Spleen (tissue), 13 donors: Measurements from ENCODE around the gene INSIG2. TPM values are rescaled to one million over a fixed set of nuclear protein-coding genes. Genes with fewer than 3 reads are reported as not detected.

Experiments
- DNase-seq: peaks from one replicate; pipeline ENCODE4 v3.0.0-alpha.2; 2020
- H3K27ac ChIP-seq, 8 donors: fragments of 200-600 bp; sonication (generic) in 7 of 8; 1 replicate in 4 of 8; 2 replicates in 4 of 8; pipeline versions ENCODE4 v1.5.0 to v1.8.0; 2016 to 2021; ENCODE audit warnings: inconsistent platforms in 4 of 8, mild to moderate bottlenecking in 4 of 8, moderate library complexity in 1 of 8
- H3K27me3 ChIP-seq, 7 donors: fragments of 200-600 bp; sonication (generic) in 6 of 7; replicated peaks in 1 of 7; 1 replicate in 4 of 7; 2 replicates in 3 of 7; pipeline versions ENCODE4 v1.5.0 to v1.8.0; 2016 to 2021; ENCODE audit warnings: inconsistent platforms in 3 of 7, mild to moderate bottlenecking in 1 of 7
- H3K36me3 ChIP-seq, 6 donors: fragments of 200-600 bp; sonication (generic) in 5 of 6; 1 replicate in 4 of 6; 2 replicates in 2 of 6; pipeline versions ENCODE4 v1.5.0 to v1.8.0; 2016 to 2021; ENCODE audit warnings: inconsistent platforms in 2 of 6
- H3K4me1 ChIP-seq, 6 donors: fragments of 200-600 bp; sonication (generic) in 5 of 6; 1 replicate in 3 of 6; 2 replicates in 3 of 6; pipeline versions ENCODE4 v1.5.0 to v1.8.0; 2016 to 2021; ENCODE audit warnings: inconsistent platforms in 3 of 6
- H3K4me3 ChIP-seq, 8 donors: fragments of 200-600 bp; sonication (generic) in 7 of 8; 1 replicate in 4 of 8; 2 replicates in 4 of 8; pipeline versions ENCODE4 v1.5.0 to v1.8.0; 2016 to 2021; ENCODE audit warnings: inconsistent platforms in 4 of 8, mild to moderate bottlenecking in 4 of 8, moderate library complexity in 2 of 8
- H3K9me3 ChIP-seq, 8 donors: fragments of 200-600 bp; sonication (generic) in 7 of 8; 1 replicate in 4 of 8; 2 replicates in 4 of 8; pipeline versions ENCODE4 v1.5.0 to v1.8.0; 2016 to 2021; ENCODE audit warnings: inconsistent platforms in 4 of 8
- POLR2A ChIP-seq, 3 donors: fragments of 450-650 bp; IDR thresholded peaks; one replicate each; pipeline ENCODE4 v1.5.1; 2017; ENCODE audit warnings: antibody characterized with exemption in 3 of 3, mild to moderate bottlenecking in 1 of 3
- POLR2AphosphoS5 ChIP-seq, 3 donors: sonication (generic); formaldehyde crosslinking; IDR thresholded peaks; one replicate each; pipeline ENCODE4 v1.5.1; 2017; ENCODE audit warnings: antibody characterized with exemption in 3 of 3
- WGBS, 5 donors: extraction: QIAGEN DNeasy Blood & Tissue Kit in 3 of 5; methylation state at CpG; one replicate each; pipeline versions ENCODE4 v1.1.5 to v1.1.7; 2013 to 2018; 5-methylcytosine and 5-hydroxymethylcytosine counted together
- intact Hi-C: fragments of 100-400 bp; cut with DNase I; formaldehyde crosslinking; loops from one replicate; pipeline ENCODE4 v1.15.0; 2023; ENCODE audit warnings: low total_unique reads
- long read RNA-seq, 2 donors: transcript quantifications; one replicate each; lab custom pipeline, GENCODE V29; 2026
- polyA plus RNA-seq, 3 donors: library from polyadenylated mRNA; stranded (reverse); fragments of 200-250 nt; gene quantifications; one replicate each; pipeline ENCODE4 v1.2.1, GENCODE V29; 2013
- total RNA-seq, 7 donors: library from RNA; depleted of rRNA in 3 of 7; stranded (reverse); fragments of >200 nt in 3 of 7; fragmentation: NEBNext Ultra II Directional in 4 of 7; extraction: Animal tissue kit (Norgen Biotek cat#: 25700) in 4 of 7; gene quantifications; one replicate each; pipeline versions ENCODE4 v1.1.0 to v1.2.1, GENCODE V29; 2016 to 2021
- TF ChIP-seq, protein P1 (sequence below), 11 experiments: fragments of 200-600 bp in 7 of 11; fragments of 450-650 bp in 4 of 11; sonication (generic) in 4 of 11; IDR thresholded peaks in 8 of 11; conservative IDR thresholded peaks in 3 of 11; 1 replicate in 7 of 11; 2 replicates in 4 of 11; pipeline versions ENCODE4 v1.4.0 to v1.8.0; 2016 to 2021; ENCODE audit warnings: antibody characterized with exemption in 11 of 11, inconsistent platforms in 4 of 11, mild to moderate bottlenecking in 1 of 11
- donor health status: healthy with polysubstance abuse.
- donor health status: DM: no; HTN: no; CAD: no; lungs with moderate emphysema.
- donor health status: DM: no; HTN: no; CAD: no.
- donor health status: Bipolar disorder and iron deficiency.
- donor health status: healthy.
- donor health status: DM: no; HTN: no; CAD: no.
- donor health status: DM: yes; HTN: yes; CAD: no.

The INSIG2 gene
- 10 to 100 TPM; 23.9 to 42.7 (median 33.7) TPM for total RNA-seq
- 10 to 100 TPM; 11.5 to 15.4 (median 12.3) TPM for polyA plus RNA-seq
- long read RNA-seq, donor 1, transcript INSIG2-201 (6 exons, 2,590 nt): major isoform, 9 of 14 reads
- long read RNA-seq, donor 1, partial matches to known transcripts: 0 of 14 reads
- long read RNA-seq, donor 1, other reads (novel, unspliced or antisense): 0 of 14 reads
- long read RNA-seq, donor 2, transcript INSIG2-201 (6 exons, 2,590 nt): major isoform, 9 of 21 reads
- long read RNA-seq, donor 2, partial matches to known transcripts: 9 of 21 reads
- long read RNA-seq, donor 2, other reads (novel, unspliced or antisense): 0 of 21 reads

GRCh38 chr2:118088051-118089024 lies at the start of gene INSIG2:
TSS of gene INSIG2 (plus strand) at chr2:118088471. CDS start at chr2:118096557, 8,086 bp downstream.
- no peaks in the 10 kb centered on the region for H3K36me3 ChIP-seq
- TF ChIP-seq POLR2AphosphoS5 (IDR thresholded peaks at IDR 0.05) (peak; percentile 93 to 96 (median 94)), POLR2A (IDR thresholded peaks at IDR 0.05) (no peak)
- TF ChIP-seq, protein P1, sequence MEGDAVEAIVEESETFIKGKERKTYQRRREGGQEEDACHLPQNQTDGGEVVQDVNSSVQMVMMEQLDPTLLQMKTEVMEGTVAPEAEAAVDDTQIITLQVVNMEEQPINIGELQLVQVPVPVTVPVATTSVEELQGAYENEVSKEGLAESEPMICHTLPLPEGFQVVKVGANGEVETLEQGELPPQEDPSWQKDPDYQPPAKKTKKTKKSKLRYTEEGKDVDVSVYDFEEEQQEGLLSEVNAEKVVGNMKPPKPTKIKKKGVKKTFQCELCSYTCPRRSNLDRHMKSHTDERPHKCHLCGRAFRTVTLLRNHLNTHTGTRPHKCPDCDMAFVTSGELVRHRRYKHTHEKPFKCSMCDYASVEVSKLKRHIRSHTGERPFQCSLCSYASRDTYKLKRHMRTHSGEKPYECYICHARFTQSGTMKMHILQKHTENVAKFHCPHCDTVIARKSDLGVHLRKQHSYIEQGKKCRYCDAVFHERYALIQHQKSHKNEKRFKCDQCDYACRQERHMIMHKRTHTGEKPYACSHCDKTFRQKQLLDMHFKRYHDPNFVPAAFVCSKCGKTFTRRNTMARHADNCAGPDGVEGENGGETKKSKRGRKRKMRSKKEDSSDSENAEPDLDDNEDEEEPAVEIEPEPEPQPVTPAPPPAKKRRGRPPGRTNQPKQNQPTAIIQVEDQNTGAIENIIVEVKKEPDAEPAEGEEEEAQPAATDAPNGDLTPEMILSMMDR (IDR thresholded peaks at IDR 0.05 in 8 of 11, conservative IDR thresholded peaks at IDR 0.05 in 3 of 11): peak in 3 of 11 experiments; percentile 16 to 48 (median 20)
- peak within 1 kb of the TSS; percentile 68 to 90 (median 77) for H3K4me3 ChIP-seq
- H3K4me1 ChIP-seq: peaks cover 3 to 51% (median 36%) of the 10 kb centered on the region in 6 donors
- peak within 1 kb of the TSS; percentile 65 to 89 (median 86) for H3K27ac ChIP-seq
- intact Hi-C loops: loop anchor here (5.0 kb wide), 1 partner anchor 99 kb away; no protein-coding TSS in a partner anchor
- WGBS, 5 donors: 0 to 1% (median 1%) methylated on average over 56 to 63 of the region's 63 CpGs
- DNase-seq: peak; percentile 98
- H3K27me3 ChIP-seq: no peaks in the 10 kb centered on the region
- no peaks in the 10 kb centered on the region for H3K9me3 ChIP-seq

DNA sequence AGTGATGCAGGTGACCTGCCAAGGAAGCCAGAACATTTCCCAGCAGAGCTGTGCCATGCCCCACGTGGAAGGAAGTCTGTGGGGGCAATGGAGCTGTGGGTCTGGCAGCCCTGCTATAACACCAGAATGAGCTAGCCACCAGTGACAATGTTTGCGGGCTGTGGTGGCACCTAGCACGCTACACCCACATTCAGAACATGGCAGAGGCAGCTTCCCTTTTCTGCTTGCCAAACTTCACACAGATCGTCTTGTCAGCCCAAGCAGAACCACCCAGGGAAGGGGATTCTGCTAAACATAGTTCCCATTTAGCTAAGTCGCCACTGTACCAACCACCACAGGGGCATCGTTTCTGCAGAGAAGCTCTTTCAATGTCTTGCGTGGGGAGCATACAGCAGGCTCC lies 47.4 kb upstream of the INSIG2 start:
- DNase-seq: no peak
- WGBS, 5 donors: 51 to 77% (median 59%) methylated on average over 3 to 7 of the region's 7 CpGs
- Histone ChIP-seq H3K4me3 (no peak overlapping the region), H3K27ac (no peak overlapping the region), H3K36me3 (no peaks in the 10 kb centered on the region), H3K4me1 (no peaks in the 10 kb centered on the region), H3K27me3 (peaks cover 0 to 41% (median 3%) of the 10 kb centered on the region in 7 donors), H3K9me3 (peaks cover 3 to 10% (median 7%) of the 10 kb centered on the region in 8 donors)
- intact Hi-C loops: loop anchor here (10.0 kb wide), 1 partner anchor 144 kb away; no protein-coding TSS in a partner anchor
- TF ChIP-seq, protein P1 (IDR thresholded peaks at IDR 0.05 in 8 of 11, conservative IDR thresholded peaks at IDR 0.05 in 3 of 11): no peak
- TF ChIP-seq POLR2AphosphoS5 (IDR thresholded peaks at IDR 0.05) (no peak), POLR2A (IDR thresholded peaks at IDR 0.05) (no peak)

- Histone ChIP-seq H3K27ac (no peak overlapping the region), H3K27me3 (peaks cover 0 to 36% (median 0%) of the 10 kb centered on the region in 7 donors), H3K9me3 (no peaks in the 10 kb centered on the region), H3K36me3 (no peaks in the 10 kb centered on the region), H3K4me3 (no peak overlapping the region), H3K4me1 (peaks cover 0 to 17% (median 5%) of the 10 kb centered on the region in 6 donors)
- no peak for TF ChIP-seq POLR2A (IDR thresholded peaks at IDR 0.05)
- TF ChIP-seq, protein P1 (IDR thresholded peaks at IDR 0.05 in 8 of 11, conservative IDR thresholded peaks at IDR 0.05 in 3 of 11): no peak
- TF ChIP-seq POLR2AphosphoS5 (IDR thresholded peaks at IDR 0.05): no peak
- intact Hi-C loops: loop anchor here (10.0 kb wide), 1 partner anchor 141 kb away; no protein-coding TSS in a partner anchor
- DNase-seq: no peak
- WGBS, 5 donors: 78 to 89% (median 79%) methylated on average over 6 of the region's 6 CpGs
These were observed 44.1 kb upstream of the INSIG2 start for GRCh38 chr2:118044103-118044716.
